Activated CD4-positive, alpha-beta T cell treated with anti-CD3 and anti-CD28 coated beads, Interleukin-2, amount 10 ng/mL, durations not matched to agents 7 days and 5 days (primary cell): ENCODE data around the gene SFPQ. TPM values are rescaled to one million over a fixed set of nuclear protein-coding genes. Genes with fewer than 3 reads are reported as not detected.

ENCODE experiments used
- CTCF ChIA-PET: fragments of 350-600 bp; sonication (Branson Sonifier 250); formaldehyde crosslinking; loops from one replicate; lab custom pipeline; 2021; ENCODE audit warnings: antibody characterized with exemption; lab: Charles Lee
- POLR2A ChIA-PET: fragments of 350-600 bp; sonication (Branson Sonifier 250); formaldehyde crosslinking; loops from one replicate; lab custom pipeline; 2021; ENCODE audit warnings: antibody characterized with exemption; lab: Charles Lee
- DNase-seq: peaks from one replicate; pipeline ENCODE4 v3.0.0-alpha.2; 2020
- H3K27ac Mint-ChIP-seq: one replicate; pipeline ENCODE4 v1.8.0; 2021; ENCODE audit warnings: mild to moderate bottlenecking, moderate library complexity, mixed read lengths
- H3K27me3 Mint-ChIP-seq: one replicate; pipeline ENCODE4 v1.8.0; 2021; ENCODE audit warnings: mixed read lengths
- H3K36me3 Mint-ChIP-seq: one replicate; pipeline ENCODE4 v1.8.0; 2021; ENCODE audit warnings: low read depth, mixed read lengths
- H3K4me1 Mint-ChIP-seq: one replicate; pipeline ENCODE4 v1.8.0; 2021; ENCODE audit warnings: mixed read lengths
- H3K4me3 Mint-ChIP-seq: one replicate; pipeline ENCODE4 v1.8.0; 2021; ENCODE audit warnings: mild to moderate bottlenecking, moderate library complexity, mixed read lengths
- H3K9me3 Mint-ChIP-seq: one replicate; pipeline ENCODE4 v1.8.0; 2021; ENCODE audit warnings: mixed read lengths
- total RNA-seq, 2 experiments: library from RNA; stranded (reverse); gene quantifications; one replicate each; pipeline ENCODE4 v1.2.3, GENCODE V29; 2021

SFPQ gene
- total RNA-seq, 2 experiments from 2014 or later = 375 to 397 TPM

DNA sequence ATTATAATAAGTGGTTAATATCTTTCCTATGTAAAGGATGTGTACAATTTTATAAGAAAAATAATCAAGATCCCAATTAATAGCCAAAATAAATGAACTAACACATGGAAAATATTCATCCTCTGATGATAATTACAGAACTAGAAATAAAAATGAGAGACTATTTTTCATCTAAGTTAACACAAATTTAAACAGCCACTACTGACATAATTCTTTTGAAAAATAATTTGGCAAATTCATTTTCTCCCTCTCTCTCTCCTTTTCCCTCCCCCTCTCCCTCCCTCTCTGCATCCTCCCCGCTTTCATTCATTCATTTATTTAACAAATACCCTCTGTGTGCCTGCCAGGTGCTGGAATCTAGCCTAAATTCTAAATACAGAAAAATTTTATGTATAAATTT, 10.3 kb upstream of the SFPQ start:
- no peak overlapping the region for H3K27ac Mint-ChIP-seq
- DNase-seq = no peak
- H3K4me3 Mint-ChIP-seq = no peak overlapping the region
- no peaks in the 10 kb centered on the region for H3K9me3 Mint-ChIP-seq
- ChIA-PET POLR2A (no interaction called here), CTCF (interaction anchor here (0.6 to 1.0 kb wide), 3 partner anchors 11 to 147 kb away, joined by 3 to 4 read pairs (median 3); no protein-coding TSS in a partner anchor)
- H3K36me3 Mint-ChIP-seq = no peaks in the 10 kb centered on the region
- peaks cover 7% of the 10 kb centered on the region for H3K4me1 Mint-ChIP-seq
- peaks cover 9% of the 10 kb centered on the region for H3K27me3 Mint-ChIP-seq

DNA sequence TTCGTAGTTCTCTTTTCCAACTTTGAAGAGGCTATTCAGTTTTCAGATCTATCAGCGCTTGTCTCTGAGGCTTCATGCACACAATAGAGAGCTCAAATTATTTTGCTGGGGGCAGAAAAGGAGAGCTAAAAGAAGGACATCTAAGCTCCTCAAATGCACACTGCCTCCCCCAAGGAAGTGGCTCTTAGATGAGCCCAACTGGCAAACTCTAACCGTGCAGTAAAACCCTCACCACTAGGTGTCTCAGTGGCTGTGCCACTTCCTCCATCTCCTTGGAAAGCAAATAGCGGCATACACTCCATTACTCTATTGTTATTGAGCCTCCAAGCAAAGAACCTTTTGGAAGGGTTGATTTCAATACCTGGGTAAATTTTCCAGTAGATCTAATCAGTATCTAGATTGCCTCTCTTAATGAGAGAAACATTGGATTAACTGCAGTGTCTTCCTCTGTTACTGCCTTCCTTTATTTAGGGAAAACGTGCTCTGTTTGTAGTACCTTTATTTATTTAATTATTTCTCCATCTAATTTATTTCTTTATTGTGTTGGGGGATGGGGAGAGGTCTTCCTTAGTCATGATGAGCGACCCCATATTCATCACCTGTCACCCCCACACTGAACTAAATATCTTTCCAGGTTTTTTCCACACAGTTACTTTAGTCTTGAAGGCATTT, 9.2 kb upstream of the SFPQ start:
- Mint-ChIP-seq H3K27me3 (peaks cover 11% of the 10 kb centered on the region), H3K4me1 (peaks cover 7% of the 10 kb centered on the region), H3K36me3 (no peaks in the 10 kb centered on the region), H3K9me3 (no peaks in the 10 kb centered on the region), H3K27ac (no peak overlapping the region), H3K4me3 (no peak overlapping the region)
- ChIA-PET CTCF (interaction anchor here (0.6 to 1.0 kb wide), 8 partner anchors 12 to 847 kb away, joined by 3 to 4 read pairs (median 3); no protein-coding TSS in a partner anchor), POLR2A (no interaction called here)
- peak; percentile 83 for DNase-seq

DNA sequence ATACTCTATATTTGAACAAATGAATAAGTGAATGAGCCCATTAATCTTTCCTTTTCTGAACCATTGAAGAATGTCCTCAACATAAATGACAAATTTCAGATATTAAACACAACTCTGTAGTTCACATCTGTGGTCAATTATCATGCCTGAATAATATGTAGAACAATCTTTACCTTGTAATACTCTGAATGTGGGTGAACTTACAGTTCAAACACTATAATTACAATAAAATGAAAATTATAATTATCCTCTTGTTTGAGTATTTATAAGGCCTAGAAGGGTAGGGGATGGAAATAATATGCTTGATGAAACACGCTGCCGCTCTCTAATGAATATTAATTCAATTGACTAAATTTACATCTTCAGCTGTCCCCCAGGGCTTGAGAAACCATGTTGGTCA, 8.7 kb upstream of the SFPQ start:
- Mint-ChIP-seq H3K27me3 (peaks cover 11% of the 10 kb centered on the region), H3K27ac (no peak overlapping the region), H3K9me3 (no peaks in the 10 kb centered on the region), H3K36me3 (no peaks in the 10 kb centered on the region), H3K4me1 (peaks cover 7% of the 10 kb centered on the region), H3K4me3 (no peak overlapping the region)
- ChIA-PET POLR2A (no interaction called here), CTCF (interaction anchor here (0.6 to 1.0 kb wide), 5 partner anchors 15 to 848 kb away, joined by 3 to 4 read pairs (median 3); no protein-coding TSS in a partner anchor)
- DNase-seq = no peak

DNA sequence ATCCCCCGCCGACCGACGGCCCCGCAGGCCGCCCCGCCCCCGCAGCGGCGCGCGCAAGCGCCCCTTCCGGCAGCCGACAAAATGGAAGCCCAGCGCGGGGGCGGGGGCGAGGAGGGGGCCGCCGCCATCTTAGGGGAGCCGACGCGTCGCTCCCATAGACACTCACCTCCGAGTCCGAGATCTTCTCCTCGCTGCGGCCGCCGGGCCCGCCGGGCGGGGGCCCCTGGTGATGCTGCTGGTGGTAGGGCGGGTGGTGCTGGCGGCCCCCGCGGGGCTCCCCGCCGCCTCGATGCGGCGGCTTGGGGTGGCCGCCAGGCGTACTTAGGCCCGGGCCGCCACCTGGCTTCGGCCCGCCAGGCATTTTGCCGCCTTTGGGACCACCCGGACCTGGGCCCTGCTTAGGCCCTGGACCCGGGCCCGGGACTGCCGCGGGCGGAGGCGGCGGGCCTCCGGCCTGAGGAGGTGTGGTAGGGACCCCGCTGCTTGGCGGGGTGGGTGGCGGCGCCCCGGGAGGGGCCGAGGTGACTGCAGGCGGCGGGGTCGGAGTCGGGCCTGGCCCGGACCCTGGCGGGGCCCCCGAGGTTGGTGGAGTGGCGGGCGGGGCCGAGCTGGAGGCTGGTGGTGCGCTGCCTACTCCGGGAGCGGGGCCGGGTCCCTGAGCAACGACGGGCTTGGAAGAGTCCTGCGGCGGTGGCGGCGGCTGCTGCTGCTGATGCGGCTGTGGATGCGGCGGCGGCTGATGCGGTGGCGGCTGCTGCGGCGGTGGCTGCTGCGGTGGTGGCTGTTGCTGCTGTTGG, 691 bp downstream of the SFPQ start:
- ChIA-PET POLR2A (no interaction called here), CTCF (no interaction called here)
- DNase-seq = peak; percentile 88
- peak overlapping the region; percentile 92 for H3K4me3 Mint-ChIP-seq
- peaks cover 51% of the 10 kb centered on the region for H3K4me1 Mint-ChIP-seq
- peaks cover 50% of the 10 kb centered on the region for H3K36me3 Mint-ChIP-seq
- peak overlapping the region; percentile 100 for H3K27ac Mint-ChIP-seq
- H3K27me3 Mint-ChIP-seq = no peaks in the 10 kb centered on the region
- no peaks in the 10 kb centered on the region for H3K9me3 Mint-ChIP-seq

DNA sequence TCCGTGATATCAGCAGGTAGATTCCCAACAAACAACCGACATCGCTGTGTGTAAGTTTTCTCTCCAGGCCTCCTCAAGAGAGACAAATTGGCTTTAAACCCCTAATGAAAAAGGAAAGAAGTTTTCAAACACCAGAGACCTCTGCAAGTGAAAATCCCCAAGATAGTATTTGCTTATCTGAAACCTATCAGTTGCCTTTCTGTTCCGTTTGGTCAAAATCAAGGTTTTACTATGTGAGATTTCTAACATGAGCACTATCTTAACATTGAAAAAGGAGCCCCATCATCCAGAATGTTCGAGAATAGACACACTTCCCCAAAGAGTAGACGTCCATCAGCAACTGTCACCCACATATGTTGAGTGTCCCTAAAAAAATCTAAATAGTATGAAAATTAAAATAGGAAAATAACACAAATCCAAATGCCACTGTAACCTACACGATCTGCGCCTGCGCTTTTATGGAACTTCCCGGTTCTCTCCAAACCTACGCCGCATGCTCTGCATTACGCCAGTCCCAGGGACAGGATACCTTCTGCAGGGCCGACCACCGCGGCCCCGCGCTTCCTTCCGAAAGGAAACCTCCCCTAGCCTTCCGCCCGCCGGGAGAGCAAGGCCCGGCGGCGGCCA, 1.4 kb downstream of the SFPQ start:
- Mint-ChIP-seq H3K4me1 (peaks cover 58% of the 10 kb centered on the region), H3K27ac (peak overlapping the region; percentile 89)

DNA sequence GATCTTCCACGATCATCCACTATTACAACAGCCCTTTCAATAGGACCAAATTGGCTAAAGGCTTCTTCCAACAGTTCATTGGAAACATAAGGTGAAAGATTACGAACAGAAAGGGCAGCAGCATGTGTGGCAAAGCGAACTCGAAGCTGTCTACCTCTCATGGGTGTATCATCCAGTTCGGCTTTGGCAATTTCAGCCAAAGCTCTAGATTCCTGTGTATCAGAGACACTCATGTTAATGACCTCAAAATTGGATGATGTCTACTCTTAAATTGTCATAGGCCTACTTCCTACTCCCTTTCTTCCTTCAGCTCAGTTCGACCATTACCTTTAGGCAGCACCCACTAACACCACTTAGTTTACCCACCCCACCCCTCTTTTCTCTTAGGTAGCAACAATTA, 2.2 kb downstream of the SFPQ start:
- Mint-ChIP-seq H3K4me1 (peaks cover 66% of the 10 kb centered on the region), H3K4me3 (peak overlapping the region; percentile 85), H3K9me3 (no peaks in the 10 kb centered on the region), H3K27me3 (no peaks in the 10 kb centered on the region), H3K36me3 (peaks cover 64% of the 10 kb centered on the region), H3K27ac (peak overlapping the region; percentile 89)
- ChIA-PET POLR2A (no interaction called here), CTCF (interaction anchor here (0.6 to 2.0 kb wide), 3 partner anchors 11 to 582 kb away, joined by 3 to 6 read pairs (median 3); no protein-coding TSS in a partner anchor)
- no peak for DNase-seq

More for the DNA sequence above, 1.4 kb downstream of the SFPQ start:
- POLR2A ChIA-PET = no interaction called here
- no peak for DNase-seq
- CTCF ChIA-PET = interaction anchor here (0.6 to 2.0 kb wide), 2 partner anchors 12 to 581 kb away, joined by 3 to 6 read pairs; no protein-coding TSS in a partner anchor
- Mint-ChIP-seq H3K4me3 (peak overlapping the region; percentile 85), H3K36me3 (peaks cover 57% of the 10 kb centered on the region), H3K27me3 (no peaks in the 10 kb centered on the region), H3K9me3 (no peaks in the 10 kb centered on the region)

DNA sequence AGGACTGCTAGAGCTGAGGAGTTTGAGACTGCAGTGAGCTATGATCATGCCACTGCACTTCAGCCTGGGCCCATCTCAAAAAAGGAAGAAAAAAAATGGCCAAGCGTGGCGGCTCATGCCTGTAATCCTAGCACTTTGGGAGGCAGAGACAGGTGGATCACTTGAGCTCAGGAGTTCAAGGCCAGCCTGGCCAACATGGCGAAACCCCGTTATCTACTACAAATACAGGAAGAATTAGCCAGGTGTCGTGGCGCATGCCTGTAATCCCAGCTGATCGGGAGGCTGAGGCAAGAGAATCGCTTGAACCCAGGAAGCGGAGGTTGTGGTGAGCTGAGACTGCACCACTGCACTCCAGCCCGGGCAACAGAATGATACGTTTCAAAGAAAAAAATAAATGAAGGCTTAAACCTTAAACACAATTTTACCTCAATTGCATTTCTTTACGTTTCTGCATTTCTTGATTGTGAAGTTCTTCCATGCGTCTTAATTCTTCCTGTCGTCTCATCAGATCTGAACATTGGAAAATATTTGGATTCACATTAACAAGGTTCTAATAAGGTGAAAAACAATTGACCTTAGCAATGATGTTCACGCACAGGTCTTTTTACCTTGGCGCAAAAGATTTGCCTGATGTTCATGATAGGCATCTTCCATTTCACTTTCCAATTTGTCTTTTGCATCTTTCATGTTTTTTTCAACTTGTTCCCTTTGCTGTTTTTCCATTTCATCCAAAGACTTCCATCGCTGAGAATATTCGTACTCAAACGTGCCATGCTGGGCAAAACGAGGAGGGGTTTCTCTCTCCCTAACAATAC, 4.2 kb downstream of the SFPQ start:
- CTCF ChIA-PET = no interaction called here
- H3K36me3 Mint-ChIP-seq = peaks cover 83% of the 10 kb centered on the region

DNA sequence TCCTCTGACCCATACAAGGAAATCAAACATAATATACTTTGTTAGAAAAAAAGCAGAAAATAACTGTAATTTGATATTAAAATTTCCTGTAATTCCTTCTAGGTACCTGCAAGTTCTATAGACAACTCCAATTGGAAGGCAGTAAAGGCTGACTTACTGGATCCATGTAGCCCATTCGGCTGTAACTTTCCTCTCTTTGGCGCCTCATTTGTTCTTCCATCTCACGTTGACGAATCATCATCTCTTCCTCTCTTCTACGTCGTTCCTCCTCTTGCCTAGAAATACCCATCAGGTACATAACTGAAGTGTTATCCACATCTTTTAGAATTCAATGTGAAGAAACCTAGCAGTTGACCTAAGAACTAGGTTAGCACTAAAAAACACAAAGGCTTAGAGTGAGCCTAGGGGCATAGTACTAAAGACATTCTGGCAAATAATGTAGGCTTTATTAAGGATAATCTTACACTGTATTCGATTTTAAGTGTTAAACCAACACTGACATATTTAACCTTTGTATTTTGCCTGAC, 5.1 kb downstream of the SFPQ start:
- H3K27me3 Mint-ChIP-seq = no peaks in the 10 kb centered on the region
- H3K4me1 Mint-ChIP-seq = peaks cover 77% of the 10 kb centered on the region
- H3K36me3 Mint-ChIP-seq = peaks cover 90% of the 10 kb centered on the region
- H3K4me3 Mint-ChIP-seq = no peak overlapping the region
- no peak for DNase-seq
- ChIA-PET CTCF (no interaction called here), POLR2A (no interaction called here)
- H3K9me3 Mint-ChIP-seq = no peaks in the 10 kb centered on the region
- H3K27ac Mint-ChIP-seq = no peak overlapping the region

More for the DNA sequence above, 4.2 kb downstream of the SFPQ start:
- Mint-ChIP-seq H3K9me3 (no peaks in the 10 kb centered on the region), H3K27me3 (no peaks in the 10 kb centered on the region), H3K4me1 (peaks cover 77% of the 10 kb centered on the region), H3K4me3 (peak overlapping the region; percentile 85), H3K27ac (peak overlapping the region; percentile 80)
- POLR2A ChIA-PET = no interaction called here
- DNase-seq = peak; percentile 21

DNA sequence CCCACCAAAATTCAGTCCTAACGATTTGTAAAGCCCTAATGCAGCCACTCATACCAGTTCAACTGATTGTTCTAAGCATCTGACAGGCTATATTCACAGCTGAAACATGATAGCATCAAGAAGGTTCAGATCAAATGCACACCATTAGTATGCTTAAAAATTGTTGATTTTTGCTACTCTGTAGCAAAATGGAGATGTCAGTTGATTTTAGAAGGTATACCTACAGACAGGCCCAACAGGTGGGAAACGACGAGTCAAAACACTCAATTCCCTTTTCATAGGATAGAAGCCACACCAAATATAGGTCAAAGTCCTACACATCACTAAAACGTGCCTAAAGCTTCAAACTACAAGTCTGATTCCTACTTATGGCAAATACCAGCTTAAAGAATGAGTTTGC, 6.7 kb downstream of the SFPQ start:
- no peaks in the 10 kb centered on the region for H3K27me3 Mint-ChIP-seq
- H3K36me3 Mint-ChIP-seq = peaks cover 98% of the 10 kb centered on the region
- DNase-seq = no peak
- CTCF ChIA-PET = interaction anchor here (1.1 kb wide), 1 partner anchor 201 kb away, joined by 3 read pairs; the partner anchor contains the start of gene TMEM35B
- POLR2A ChIA-PET = interaction anchor here (0.6 kb wide), 1 partner anchor 13 kb away, joined by 4 read pairs; no protein-coding TSS in a partner anchor
- no peak overlapping the region for H3K27ac Mint-ChIP-seq
- H3K9me3 Mint-ChIP-seq = no peaks in the 10 kb centered on the region
- H3K4me3 Mint-ChIP-seq = no peak overlapping the region
- peaks cover 93% of the 10 kb centered on the region for H3K4me1 Mint-ChIP-seq

DNA sequence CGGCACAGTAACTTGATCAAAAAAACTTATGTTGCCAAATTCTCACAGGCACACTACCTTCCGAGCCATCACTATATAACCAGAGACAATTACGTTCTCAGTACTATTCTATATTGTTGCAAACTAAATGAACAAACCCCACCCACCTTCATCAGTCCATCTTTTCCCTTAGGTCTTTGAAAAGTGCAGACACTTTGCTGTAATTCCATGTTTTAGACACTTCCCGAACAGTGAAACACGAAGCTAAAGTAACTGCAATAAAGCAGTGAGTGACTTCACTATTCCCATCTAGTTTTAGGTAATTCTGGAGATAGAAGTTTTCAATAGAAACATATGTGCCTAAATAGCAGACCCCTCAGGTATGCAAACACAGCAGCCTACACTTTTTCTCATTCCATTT, 7.7 kb downstream of the SFPQ start:
- no peaks in the 10 kb centered on the region for H3K27me3 Mint-ChIP-seq
- ChIA-PET CTCF (interaction anchor here (0.6 kb wide), 1 partner anchor 30 kb away, joined by 3 read pairs; no protein-coding TSS in a partner anchor), POLR2A (interaction anchor here (0.6 kb wide), 1 partner anchor 200 kb away, joined by 3 read pairs; no protein-coding TSS in a partner anchor)
- no peak overlapping the region for H3K27ac Mint-ChIP-seq
- H3K4me3 Mint-ChIP-seq = no peak overlapping the region
- H3K9me3 Mint-ChIP-seq = no peaks in the 10 kb centered on the region
- peaks cover 94% of the 10 kb centered on the region for H3K4me1 Mint-ChIP-seq
- DNase-seq = no peak
- H3K36me3 Mint-ChIP-seq = peaks cover 98% of the 10 kb centered on the region

DNA sequence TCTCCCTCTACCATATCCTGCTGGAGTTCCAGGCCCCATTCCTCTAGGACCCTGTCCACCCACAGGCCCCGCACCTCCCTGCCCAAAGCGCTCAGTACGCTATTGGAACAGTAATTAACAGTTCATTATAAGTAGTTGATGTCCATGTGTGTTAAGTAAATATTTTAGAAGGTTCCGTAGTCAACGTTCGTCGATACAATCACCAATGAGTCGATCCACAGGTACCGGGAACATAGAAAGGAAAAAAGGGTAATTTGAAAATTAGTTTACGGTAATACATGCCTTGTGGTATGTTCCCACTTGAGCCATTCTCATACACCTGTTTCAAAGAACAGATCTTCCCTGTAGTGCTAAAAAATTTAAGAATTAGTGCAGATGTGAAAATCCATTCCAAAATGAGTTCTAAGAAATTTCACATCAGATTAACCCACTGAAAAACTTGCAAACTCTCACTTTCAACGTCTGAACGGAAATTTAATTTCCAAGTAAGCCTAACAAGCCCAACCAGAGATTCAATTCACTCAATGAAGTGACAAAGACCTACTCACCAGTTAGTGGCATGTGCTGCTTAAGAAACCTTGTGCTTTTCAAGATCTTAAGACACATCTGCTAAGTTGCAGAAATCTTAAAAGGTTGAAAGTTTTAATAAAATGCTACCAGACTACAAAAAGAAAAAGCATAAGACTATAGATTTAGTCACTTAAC, 8.3 kb downstream of the SFPQ start:
- Mint-ChIP-seq H3K27ac (no peak overlapping the region), H3K36me3 (peaks cover 96% of the 10 kb centered on the region)
- POLR2A ChIA-PET = no interaction called here

More for the DNA sequence above, 8.3 kb downstream of the SFPQ start:
- Mint-ChIP-seq H3K27me3 (no peaks in the 10 kb centered on the region), H3K4me1 (peaks cover 93% of the 10 kb centered on the region), H3K9me3 (no peaks in the 10 kb centered on the region), H3K4me3 (no peak overlapping the region)
- CTCF ChIA-PET = interaction anchor here (0.6 kb wide), 1 partner anchor 30 kb away, joined by 3 read pairs; no protein-coding TSS in a partner anchor
- no peak for DNase-seq
